H9 (cell line): ENCODE data around the gene TRAPPC2. TPM values are rescaled to one million over a fixed set of nuclear protein-coding genes. Genes with fewer than 3 reads are reported as not detected.

ENCODE experiments used
- DNase-seq: peaks from one replicate; pipeline ENCODE4 v3.0.0-alpha.2; 2017
- H2AFZ ChIP-seq: one replicate; pipeline ENCODE4 v1.6.1; 2013; ENCODE audit warnings: mild to moderate bottlenecking, low read length, control low read depth, moderate library complexity
- H2AK5ac ChIP-seq: 2 replicates; pipeline ENCODE4 v1.6.1; 2013; ENCODE audit warnings: low read length, control low read depth, mixed read lengths; ENCODE audit not compliant: insufficient read length
- H2BK120ac ChIP-seq: one replicate; pipeline ENCODE4 v1.6.1; 2013; ENCODE audit warnings: low read depth, mild to moderate bottlenecking, low read length, control low read depth, inconsistent platforms; ENCODE audit not compliant: poor library complexity, severe bottlenecking
- H2BK12ac ChIP-seq: 2 replicates; pipeline ENCODE4 v1.6.1; 2013; ENCODE audit warnings: low read length, control low read depth, mixed read lengths, low read depth; ENCODE audit not compliant: insufficient read length
- H2BK15ac ChIP-seq: 2 replicates; pipeline ENCODE4 v1.6.1; 2013; ENCODE audit warnings: low read depth, low read length, control low read depth
- H2BK20ac ChIP-seq: one replicate; pipeline ENCODE4 v1.6.1; 2013; ENCODE audit warnings: low read depth, mild to moderate bottlenecking, low read length, control low read depth, inconsistent platforms; ENCODE audit not compliant: poor library complexity, severe bottlenecking
- H2BK5ac ChIP-seq: 2 replicates; pipeline ENCODE4 v1.6.1; 2013; ENCODE audit warnings: low read length, control low read depth, mixed read lengths; ENCODE audit not compliant: insufficient read length
- H3K14ac ChIP-seq: 2 replicates; pipeline ENCODE4 v1.6.1; 2013; ENCODE audit warnings: low read length, control low read depth; ENCODE audit not compliant: insufficient read depth
- H3K18ac ChIP-seq: 2 replicates; pipeline ENCODE4 v1.6.1; 2013; ENCODE audit warnings: low read depth, mild to moderate bottlenecking, mixed read lengths, low read length, control low read depth; ENCODE audit not compliant: insufficient read length
- H3K23ac ChIP-seq: 2 replicates; pipeline ENCODE4 v1.6.1; 2013; ENCODE audit warnings: low read length, control low read depth, mixed read lengths, low read depth; ENCODE audit not compliant: insufficient read length
- H3K23me2 ChIP-seq: 2 replicates; pipeline ENCODE4 v1.6.1; 2013; ENCODE audit warnings: low read depth, mild to moderate bottlenecking, mixed read lengths, low read length, control low read depth; ENCODE audit not compliant: insufficient read length, poor library complexity, severe bottlenecking
- H3K27ac ChIP-seq: 2 replicates; pipeline ENCODE4 v1.5.1; 2013; ENCODE audit warnings: low read length, control low read depth, mixed read lengths, low read depth; ENCODE audit not compliant: insufficient read length
- H3K27me3 ChIP-seq: 2 replicates; pipeline ENCODE4 v1.6.1; 2013; ENCODE audit warnings: low read length, control low read depth, inconsistent platforms; ENCODE audit not compliant: insufficient read depth
- H3K4ac ChIP-seq: 2 replicates; pipeline ENCODE4 v1.6.1; 2013; ENCODE audit warnings: low read depth, mild to moderate bottlenecking, control low read depth, inconsistent platforms, low read length, moderate library complexity
- H3K4me1 ChIP-seq: 2 replicates; pipeline ENCODE4 v1.6.1; 2013; ENCODE audit warnings: low read length, control low read depth, inconsistent platforms; ENCODE audit not compliant: insufficient read depth
- H3K4me2 ChIP-seq: 2 replicates; pipeline ENCODE4 v1.6.1; 2013; ENCODE audit warnings: low read length, control low read depth, mixed read lengths; ENCODE audit not compliant: insufficient read length, insufficient read depth
- H3K56ac ChIP-seq: 2 replicates; pipeline ENCODE4 v1.6.1; 2013; ENCODE audit warnings: low read depth, mild to moderate bottlenecking, mixed read lengths, low read length, control low read depth; ENCODE audit not compliant: insufficient read length
- H3K79me1 ChIP-seq: 2 replicates; pipeline ENCODE4 v1.6.1; 2013; ENCODE audit warnings: low read depth, mild to moderate bottlenecking, moderate library complexity, low read length, control low read depth, inconsistent platforms; ENCODE audit not compliant: insufficient read depth, poor library complexity, severe bottlenecking
- H3K79me2 ChIP-seq: 2 replicates; pipeline ENCODE4 v1.6.1; 2013; ENCODE audit warnings: low read length, control low read depth, inconsistent platforms; ENCODE audit not compliant: insufficient read depth
- H3K9ac ChIP-seq: 2 replicates; pipeline ENCODE4 v1.6.1; 2013; ENCODE audit warnings: low read length, control low read depth, mixed read lengths; ENCODE audit not compliant: insufficient read length; ENCODE audit errors: extremely low read depth
- H3K9me3 ChIP-seq: one replicate; pipeline ENCODE4 v1.6.1; 2013; ENCODE audit warnings: low read depth, low read length, inconsistent platforms; ENCODE audit not compliant: control insufficient read depth
- H3T11ph ChIP-seq: one replicate; pipeline ENCODE4 v1.6.1; 2013; ENCODE audit warnings: mild to moderate bottlenecking, low read length, control low read depth, inconsistent platforms
- H4K20me1 ChIP-seq: one replicate; pipeline ENCODE4 v1.6.1; 2013; ENCODE audit not compliant: control insufficient read depth, insufficient read length, insufficient read depth
- H4K5ac ChIP-seq: 2 replicates; pipeline ENCODE4 v1.6.1; 2013; ENCODE audit warnings: low read depth, mild to moderate bottlenecking, mixed read lengths, low read length, control low read depth; ENCODE audit not compliant: insufficient read length
- H4K8ac ChIP-seq: replicated peaks from 2 replicates; pipeline ENCODE4 v1.6.1; 2013; ENCODE audit warnings: low read length, control low read depth, mixed read lengths, low read depth; ENCODE audit not compliant: insufficient read length
- H4K91ac ChIP-seq: 2 replicates; pipeline ENCODE4 v1.6.1; 2013; ENCODE audit warnings: low read depth, mild to moderate bottlenecking, moderate library complexity, mixed read lengths, low read length, control low read depth; ENCODE audit not compliant: insufficient read length
- H3K27ac Mint-ChIP-seq, 3 experiments: 2 replicates in 2 of 3; 3 replicates in 1 of 3; pipeline ENCODE4 v1.8.0; 2020 to 2021; ENCODE audit warnings: mixed read lengths in 3 of 3, mild to moderate bottlenecking in 1 of 3, moderate library complexity in 1 of 3
- H3K27me3 Mint-ChIP-seq: 2 replicates; pipeline ENCODE4 v1.8.0; 2021; ENCODE audit warnings: low read depth, mild to moderate bottlenecking, moderate library complexity, mixed read lengths
- H3K36me3 Mint-ChIP-seq, 3 experiments: 2 replicates in 2 of 3; 3 replicates in 1 of 3; pipeline ENCODE4 v1.8.0; 2020 to 2021; ENCODE audit warnings: low read depth in 3 of 3, mixed read lengths in 3 of 3; ENCODE audit not compliant: insufficient read depth in 1 of 3
- H3K4me1 Mint-ChIP-seq, 2 experiments: 2 replicates each; pipeline ENCODE4 v1.8.0; 2020; ENCODE audit warnings: mixed read lengths in 2 of 2
- H3K4me3 Mint-ChIP-seq, 2 experiments: 2 replicates in 1 of 2; 3 replicates in 1 of 2; pipeline ENCODE4 v1.8.0; 2020 to 2021; ENCODE audit warnings: mild to moderate bottlenecking in 2 of 2, mixed read lengths in 2 of 2, moderate library complexity in 1 of 2
- H3K9me3 Mint-ChIP-seq, 2 experiments: 2 replicates in 1 of 2; 3 replicates in 1 of 2; pipeline ENCODE4 v1.8.0; 2020; ENCODE audit warnings: mild to moderate bottlenecking in 2 of 2, mixed read lengths in 2 of 2, moderate library complexity in 1 of 2
- CTCF ChIP-seq: fragments of 200-600 bp; sonication (generic); conservative IDR thresholded peaks from 3 replicates; pipeline ENCODE4 v1.8.0; 2021; ENCODE audit warnings: antibody characterized with exemption, mild to moderate bottlenecking
- WGBS: extraction: QIAGEN DNeasy Blood & Tissue Kit; methylation state at CpG from one replicate; pipeline ENCODE4 v1.1.7; 2013; ENCODE audit warnings: missing lambda C conversion rate, low lambda C conversion rate, mixed read lengths; ENCODE audit not compliant: insufficient read length; ENCODE audit errors: extremely low coverage; 5-methylcytosine and 5-hydroxymethylcytosine counted together
- total RNA-seq: library from RNA; stranded (reverse); gene quantifications from 2 replicates; pipeline ENCODE4 v1.2.1, GENCODE V29; 2021

TRAPPC2 gene
- total RNA-seq, 1 experiment from 2014 or later = 13.3 TPM

GRCh38 chrX:13747836-13748235 lies 13.4 kb upstream of the TRAPPC2 start:
- Histone ChIP-seq H2BK20ac (no peak overlapping the region), H4K20me1 (no peaks in the 10 kb centered on the region), H3K23me2 (no peaks in the 10 kb centered on the region), H3K56ac (no peak overlapping the region), H3K18ac (no peak overlapping the region), H2BK12ac (no peak overlapping the region), H4K8ac (no peak overlapping the region), H3K27ac (no peak overlapping the region), H3K4me1 (no peaks in the 10 kb centered on the region), H3K4me2 (no peak overlapping the region), H4K91ac (no peak overlapping the region), H2AK5ac (no peak overlapping the region), H3K27me3 (no peaks in the 10 kb centered on the region), H4K5ac (no peak overlapping the region), H3K79me2 (0 out of 2 replicates have a peak, but pooled peaks cover 2% of the 10 kb centered on the region), H3T11ph (no peak overlapping the region), H2BK5ac (no peak overlapping the region), H3K14ac (no peak overlapping the region), H2BK120ac (no peak overlapping the region), H3K9me3 (no peaks in the 10 kb centered on the region), H3K4ac (no peak overlapping the region), H2BK15ac (no peak overlapping the region), H3K79me1 (no peaks in the 10 kb centered on the region), H3K23ac (no peak overlapping the region), H3K9ac (no peak overlapping the region), H2AFZ (no peak overlapping the region)
- H3K27me3 Mint-ChIP-seq = no peaks in the 10 kb centered on the region
- no CpG with 5 or more reads among the region's 2 CpGs for WGBS
- no peak overlapping the region for H3K27ac Mint-ChIP-seq
- TF ChIP-seq CTCF = peak; percentile 60
- H3K4me1 Mint-ChIP-seq = peaks cover under 1 to 2% of the 10 kb centered on the region in 2 experiments; a peak in 2 of 4 replicates
- H3K4me3 Mint-ChIP-seq = no peak overlapping the region
- H3K9me3 Mint-ChIP-seq = peaks cover 18 to 39% of the 10 kb centered on the region in 2 experiments
- H3K36me3 Mint-ChIP-seq = peaks cover 6 to 68% (median 42%) of the 10 kb centered on the region in 3 experiments; a peak in 6 of 7 replicates
- no peak for DNase-seq
